GM20000 (cell line): ENCODE results near the gene SALL1.

ENCODE experiments used
- DNase-seq: peaks from one replicate; pipeline ENCODE4 v3.0.0; 2012; ENCODE audit warnings: low spot score
- CTCF ChIP-seq: IDR thresholded peaks from 2 replicates; pipeline ENCODE4 v1.5.1; 2012; ENCODE audit warnings: mild to moderate bottlenecking, control low read depth; ENCODE audit errors: extremely low read depth, missing control alignments

Gene SALL1

DNA sequence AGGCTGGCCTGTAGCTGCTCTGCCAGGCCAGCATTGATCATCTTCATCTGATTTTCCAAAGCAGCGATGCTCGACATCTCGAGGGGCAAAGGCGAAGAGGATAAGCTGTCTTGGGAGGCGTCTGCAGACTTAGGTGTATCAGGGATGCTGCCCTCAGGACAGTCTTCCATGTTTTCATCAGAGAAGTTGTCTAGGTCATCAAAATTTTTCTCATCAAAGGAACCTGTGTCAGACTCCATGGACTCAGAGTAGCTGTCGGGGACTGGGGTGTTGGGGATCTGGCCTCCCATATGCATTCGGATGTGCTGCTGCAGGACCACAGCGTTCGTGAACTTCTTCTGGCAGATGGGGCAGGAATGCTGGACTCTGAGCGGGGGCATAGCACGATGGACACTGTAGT, 11.5 kb downstream of the SALL1 start:
- no peak for TF ChIP-seq CTCF
- DNase-seq: no peak

- no peak for DNase-seq
- TF ChIP-seq CTCF: no peak
These were observed 12.9 kb downstream of the SALL1 start for GRCh38 chr16:51138178-51138577.

GRCh38 chr16:51137097-51137496, 14.0 kb downstream of the SALL1 start:
- TF ChIP-seq CTCF: no peak
- no peak for DNase-seq

- DNase-seq: no peak
- TF ChIP-seq CTCF: no peak
These were observed 16.2 kb downstream of the SALL1 start for GRCh38 chr16:51134876-51135275.

- DNase-seq: no peak
- TF ChIP-seq CTCF: no peak
These were observed 16.7 kb downstream of the SALL1 start for GRCh38 chr16:51134269-51134812.

DNA sequence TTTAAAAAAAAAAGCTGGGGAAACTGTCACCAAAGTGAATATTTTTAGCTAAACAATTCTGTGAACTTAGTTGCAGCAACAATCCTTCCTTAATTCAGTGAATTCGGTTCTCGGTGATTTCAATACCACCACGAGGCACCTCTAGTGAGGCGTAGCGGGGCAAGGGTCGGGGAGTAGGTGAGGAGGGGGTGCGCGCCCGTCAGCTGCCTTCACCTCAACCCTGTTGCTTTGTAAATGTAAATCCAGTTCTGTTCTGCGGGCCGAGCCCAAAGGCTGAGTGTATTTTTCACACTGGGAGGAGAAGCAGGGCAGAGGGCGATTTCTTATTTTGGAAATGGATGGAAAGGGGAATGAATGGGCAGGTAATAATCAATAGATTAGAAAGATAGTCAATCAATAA, 17.4 kb downstream of the SALL1 start:
- no peak for TF ChIP-seq CTCF
- no peak for DNase-seq

GRCh38 chr16:51133183-51133582, 17.9 kb downstream of the SALL1 start:
- no peak for DNase-seq

More at GRCh38 chr16:51133183-51133582, 17.9 kb downstream of the SALL1 start:
- no peak for TF ChIP-seq CTCF
